Activated CD8-positive, alpha-beta memory T cell treated with anti-CD3 and anti-CD28 coated beads, Interleukin-2, amount 10 ng/mL, durations not matched to agents 7 days and 5 days (primary cell): ENCODE measurements around the gene ATMIN. TPM values are rescaled to one million over a fixed set of nuclear protein-coding genes. Genes with fewer than 3 reads are reported as not detected.

Experiments used
- ATAC-seq: fragments of 150-1000 bp; cut with Tn5 transposase; one replicate; pipeline ENCODE4 v1.10.0; 2021; ENCODE audit warnings: moderate library complexity
- CTCF ChIA-PET: fragments of 350-600 bp; sonication (Branson Sonifier 250); formaldehyde crosslinking; loops from one replicate; lab custom pipeline; 2021; ENCODE audit warnings: antibody characterized with exemption; lab: Charles Lee
- DNase-seq: peaks from one replicate; pipeline ENCODE4 v3.0.0-alpha.2; 2020
- H3K27ac Mint-ChIP-seq: one replicate; pipeline ENCODE4 v1.8.0; 2021; ENCODE audit warnings: mild to moderate bottlenecking, mixed read lengths
- H3K27me3 Mint-ChIP-seq: one replicate; pipeline ENCODE4 v1.8.0; 2021; ENCODE audit warnings: mixed read lengths
- H3K36me3 Mint-ChIP-seq: one replicate; pipeline ENCODE4 v1.8.0; 2021; ENCODE audit warnings: mild to moderate bottlenecking, mixed read lengths
- H3K4me1 Mint-ChIP-seq: one replicate; pipeline ENCODE4 v1.8.0; 2021; ENCODE audit warnings: mixed read lengths
- H3K4me3 Mint-ChIP-seq: one replicate; pipeline ENCODE4 v1.8.0; 2021; ENCODE audit warnings: mild to moderate bottlenecking, moderate library complexity, mixed read lengths
- H3K9me3 Mint-ChIP-seq: one replicate; pipeline ENCODE4 v1.8.0; 2022; ENCODE audit warnings: low read depth, mixed read lengths
- total RNA-seq, 2 experiments: library from RNA; stranded (reverse); gene quantifications; one replicate each; pipeline ENCODE4 v1.2.3, GENCODE V29; 2021

The ATMIN gene, protein sequence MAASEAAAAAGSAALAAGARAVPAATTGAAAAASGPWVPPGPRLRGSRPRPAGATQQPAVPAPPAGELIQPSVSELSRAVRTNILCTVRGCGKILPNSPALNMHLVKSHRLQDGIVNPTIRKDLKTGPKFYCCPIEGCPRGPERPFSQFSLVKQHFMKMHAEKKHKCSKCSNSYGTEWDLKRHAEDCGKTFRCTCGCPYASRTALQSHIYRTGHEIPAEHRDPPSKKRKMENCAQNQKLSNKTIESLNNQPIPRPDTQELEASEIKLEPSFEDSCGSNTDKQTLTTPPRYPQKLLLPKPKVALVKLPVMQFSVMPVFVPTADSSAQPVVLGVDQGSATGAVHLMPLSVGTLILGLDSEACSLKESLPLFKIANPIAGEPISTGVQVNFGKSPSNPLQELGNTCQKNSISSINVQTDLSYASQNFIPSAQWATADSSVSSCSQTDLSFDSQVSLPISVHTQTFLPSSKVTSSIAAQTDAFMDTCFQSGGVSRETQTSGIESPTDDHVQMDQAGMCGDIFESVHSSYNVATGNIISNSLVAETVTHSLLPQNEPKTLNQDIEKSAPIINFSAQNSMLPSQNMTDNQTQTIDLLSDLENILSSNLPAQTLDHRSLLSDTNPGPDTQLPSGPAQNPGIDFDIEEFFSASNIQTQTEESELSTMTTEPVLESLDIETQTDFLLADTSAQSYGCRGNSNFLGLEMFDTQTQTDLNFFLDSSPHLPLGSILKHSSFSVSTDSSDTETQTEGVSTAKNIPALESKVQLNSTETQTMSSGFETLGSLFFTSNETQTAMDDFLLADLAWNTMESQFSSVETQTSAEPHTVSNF
- 10 to 100 TPM; 20.9 to 27.5 TPM for total RNA-seq

DNA sequence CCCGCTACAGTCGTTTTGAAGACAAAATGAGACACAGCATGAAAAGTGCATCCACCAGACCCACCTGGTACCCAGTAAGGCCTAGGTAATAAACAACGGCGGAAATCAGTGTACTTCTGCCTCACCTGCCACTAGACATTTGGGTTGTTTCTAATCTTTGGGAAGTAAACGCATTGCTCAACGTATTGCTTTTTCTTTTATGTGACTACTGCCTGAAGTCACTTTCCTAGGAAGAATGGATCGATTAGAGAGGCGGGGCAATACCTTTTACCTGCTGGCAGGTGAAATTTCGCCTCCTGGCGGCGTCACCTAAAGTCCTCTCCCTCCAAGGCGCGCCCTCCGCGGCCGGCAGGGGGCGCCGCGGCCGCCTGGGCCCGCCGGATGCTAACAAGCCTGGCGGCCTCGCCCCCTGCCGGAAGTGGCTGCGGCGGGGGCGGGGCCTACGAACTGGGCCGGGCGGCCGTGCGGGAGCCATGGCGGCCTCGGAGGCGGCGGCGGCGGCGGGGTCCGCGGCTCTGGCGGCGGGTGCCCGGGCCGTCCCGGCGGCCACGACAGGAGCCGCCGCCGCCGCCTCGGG lies at the start of gene ATMIN:
ATMIN (plus strand) TSS at position 445 of the 577 bp plus-strand sequence; CDS start at position 474, 29 bp downstream.
- ATAC-seq, result peak; percentile 97
- peaks cover 19% of the 10 kb centered on the region for H3K36me3 Mint-ChIP-seq
- peak within 1 kb of the TSS; percentile 65 for H3K27ac Mint-ChIP-seq
- CTCF ChIA-PET, result interaction anchor here (0.6 to 6.0 kb wide), 43 partner anchors 10 to 854 kb away, joined by 3 to 54 read pairs (median 5); partner anchors contain the start of genes C16orf46, CENPN, CMC2 and GAN
- peak within 1 kb of the TSS; percentile 79 for H3K4me3 Mint-ChIP-seq
- peak; percentile 87 for DNase-seq
- no peaks in the 10 kb centered on the region for H3K9me3 Mint-ChIP-seq
- H3K4me1 Mint-ChIP-seq, result peaks cover 20% of the 10 kb centered on the region
- H3K27me3 Mint-ChIP-seq, result no peaks in the 10 kb centered on the region

DNA sequence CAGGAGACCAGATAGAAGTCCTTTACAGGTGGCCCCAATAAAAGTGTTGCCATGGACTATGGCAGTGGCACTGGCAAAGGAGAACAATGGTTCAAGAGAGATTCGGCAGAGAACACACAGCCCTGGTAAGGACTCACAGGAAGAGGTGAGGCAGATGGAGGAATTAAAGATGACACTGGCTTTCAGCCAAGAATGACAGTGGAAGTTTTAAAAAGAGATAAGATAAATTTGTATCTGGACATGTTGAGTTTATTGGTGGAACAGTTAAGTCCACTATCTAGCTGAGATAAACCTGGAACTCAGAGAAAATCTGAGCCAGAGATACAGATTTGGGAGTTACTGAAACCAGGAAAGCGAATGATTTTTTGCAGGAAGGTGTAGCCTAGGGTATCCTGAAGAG lies 49.1 kb upstream of the ATMIN start:
- ATAC-seq, result no peak
- no peak for DNase-seq
- Mint-ChIP-seq H3K27ac (no peak overlapping the region), H3K4me3 (no peak overlapping the region), H3K36me3 (peaks cover 24% of the 10 kb centered on the region), H3K4me1 (peaks cover 25% of the 10 kb centered on the region), H3K9me3 (no peaks in the 10 kb centered on the region), H3K27me3 (no peaks in the 10 kb centered on the region)
- CTCF ChIA-PET, result interaction anchor here (1.9 kb wide), 1 partner anchor 9 kb away, joined by 5 read pairs; no protein-coding TSS in a partner anchor

DNA sequence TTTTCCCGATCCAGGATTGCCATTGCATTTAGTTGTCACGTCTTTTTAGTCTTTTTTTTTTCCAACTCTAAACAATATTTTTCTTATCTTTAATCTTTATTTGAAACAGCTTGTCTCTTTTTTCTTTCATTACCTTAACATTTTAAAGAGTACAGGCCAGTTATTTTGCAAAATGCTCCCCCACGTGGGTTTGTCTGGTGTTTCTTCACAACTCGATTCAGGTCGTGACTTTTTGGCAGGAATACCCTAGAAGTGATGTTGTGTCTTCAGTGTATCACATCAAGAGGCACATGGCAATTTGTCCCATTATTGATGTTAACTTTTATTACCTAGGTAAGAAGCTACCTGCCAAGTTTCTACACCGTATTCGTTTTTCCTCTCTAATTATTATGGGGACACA lies 46.9 kb upstream of the ATMIN start:
- CTCF ChIA-PET, result interaction anchor here (1.8 kb wide), 1 partner anchor 16 kb away, joined by 5 read pairs; no protein-coding TSS in a partner anchor
- peaks cover 29% of the 10 kb centered on the region for H3K36me3 Mint-ChIP-seq
- DNase-seq (no peak), ATAC-seq (no peak)
- H3K4me1 Mint-ChIP-seq, result peaks cover 30% of the 10 kb centered on the region
- H3K27me3 Mint-ChIP-seq, result no peaks in the 10 kb centered on the region
- H3K27ac Mint-ChIP-seq, result no peak overlapping the region
- no peak overlapping the region for H3K4me3 Mint-ChIP-seq
- H3K9me3 Mint-ChIP-seq, result no peaks in the 10 kb centered on the region

DNA sequence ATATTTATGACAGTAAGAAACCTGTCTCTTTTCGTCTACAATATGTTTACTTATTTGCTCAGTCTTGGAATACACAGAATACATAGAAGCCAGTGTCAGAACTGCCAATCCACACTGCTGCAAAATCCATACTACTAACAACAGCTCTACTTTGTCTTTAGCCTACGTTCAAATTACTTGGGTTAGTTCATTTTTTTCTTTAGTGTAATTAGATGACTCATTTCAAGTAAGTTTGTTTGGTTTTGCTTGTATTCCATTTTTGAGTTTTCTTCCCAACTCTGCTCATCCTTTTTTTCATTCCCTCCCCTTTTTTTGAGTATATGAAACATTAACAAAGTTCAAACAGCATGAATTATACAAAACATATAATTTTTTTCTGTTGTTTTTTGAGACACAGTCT lies 45.8 kb upstream of the ATMIN start:
- no peak overlapping the region for H3K4me3 Mint-ChIP-seq
- ATAC-seq, result no peak
- no peak overlapping the region for H3K27ac Mint-ChIP-seq
- no peak for DNase-seq
- H3K36me3 Mint-ChIP-seq, result peaks cover 37% of the 10 kb centered on the region
- peaks cover 40% of the 10 kb centered on the region for H3K4me1 Mint-ChIP-seq
- no peaks in the 10 kb centered on the region for H3K9me3 Mint-ChIP-seq
- CTCF ChIA-PET, result no interaction called here
- H3K27me3 Mint-ChIP-seq, result no peaks in the 10 kb centered on the region

DNA sequence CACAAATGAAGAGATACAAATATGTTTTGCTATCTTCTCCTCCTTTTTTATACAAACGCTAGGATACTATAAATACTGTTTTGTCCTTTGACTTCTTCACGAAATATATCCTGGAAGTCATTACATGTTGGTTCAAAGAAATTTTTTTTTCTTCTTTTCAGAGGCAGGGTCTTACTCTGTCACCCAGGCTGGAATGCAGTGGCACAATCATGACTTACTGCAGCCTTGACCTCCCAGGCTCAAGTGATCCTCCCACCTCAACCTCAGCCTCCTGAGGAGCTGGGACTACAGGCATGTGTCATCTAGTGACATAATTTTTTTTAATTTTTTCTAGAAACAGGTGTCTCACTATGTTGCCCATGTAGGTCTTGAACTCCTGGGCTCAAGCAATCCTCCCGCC lies 45.1 kb upstream of the ATMIN start:
- Mint-ChIP-seq H3K4me3 (no peak overlapping the region), H3K4me1 (peaks cover 37% of the 10 kb centered on the region), H3K9me3 (no peaks in the 10 kb centered on the region), H3K27ac (no peak overlapping the region), H3K27me3 (no peaks in the 10 kb centered on the region), H3K36me3 (peaks cover 41% of the 10 kb centered on the region)
- CTCF ChIA-PET, result interaction anchor here (0.6 kb wide), 1 partner anchor 14 kb away, joined by 3 read pairs; no protein-coding TSS in a partner anchor
- ATAC-seq (no peak), DNase-seq (no peak)

DNA sequence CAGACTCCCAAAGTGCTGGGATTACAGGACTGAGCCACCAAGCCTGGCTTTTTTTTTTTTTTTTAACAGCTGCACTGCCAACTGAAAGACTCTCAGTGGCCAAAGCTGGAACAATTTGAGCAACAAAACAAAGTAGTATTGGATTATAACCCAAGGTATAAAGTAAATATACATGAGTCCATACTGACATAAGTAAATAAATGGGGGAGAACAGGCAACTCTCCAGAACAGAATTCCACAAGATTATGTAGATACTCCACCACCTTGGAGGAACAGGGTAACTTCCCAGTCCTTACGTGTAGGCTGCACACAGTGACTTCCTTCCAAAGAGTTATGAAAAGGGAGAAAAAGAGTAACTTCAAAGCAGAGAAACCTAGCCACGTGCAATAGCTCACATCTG lies 44.7 kb upstream of the ATMIN start:
- no peak for ATAC-seq
- peaks cover 38% of the 10 kb centered on the region for H3K4me1 Mint-ChIP-seq

DNA sequence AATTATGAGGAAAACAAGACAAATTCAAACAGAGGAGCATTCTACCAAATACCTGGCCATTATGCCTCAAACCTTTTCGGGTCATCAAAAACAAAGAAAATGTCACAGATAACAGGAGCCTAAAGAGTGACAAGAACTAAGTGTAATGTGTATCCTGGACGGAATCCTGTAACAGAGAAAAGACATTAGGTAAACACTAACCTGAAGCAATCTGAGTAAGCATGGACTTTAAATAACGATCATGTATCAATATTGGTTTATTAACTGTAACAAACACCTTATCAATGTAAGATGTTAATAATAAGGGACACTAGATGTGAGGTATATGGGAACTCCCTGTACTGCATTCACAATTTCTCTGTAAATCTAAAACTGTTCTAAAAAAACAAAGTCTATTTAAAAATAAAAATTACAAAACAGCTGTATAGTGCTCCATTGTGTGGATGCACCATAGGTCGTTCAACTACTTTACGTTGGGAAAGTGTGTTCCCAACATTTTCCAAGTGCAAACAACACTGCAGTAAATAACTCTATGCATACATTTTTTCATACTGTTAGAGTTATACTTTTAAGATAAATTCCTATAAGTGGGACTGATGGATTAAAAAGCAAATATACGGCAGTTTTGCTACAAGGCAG lies 43.7 kb upstream of the ATMIN start:
- H3K27me3 Mint-ChIP-seq, result no peaks in the 10 kb centered on the region
- DNase-seq (no peak), ATAC-seq (no peak)
- H3K4me3 Mint-ChIP-seq, result no peak overlapping the region
- H3K27ac Mint-ChIP-seq, result no peak overlapping the region
- peaks cover 44% of the 10 kb centered on the region for H3K36me3 Mint-ChIP-seq
- CTCF ChIA-PET, result interaction anchor here (3.9 kb wide), 1 partner anchor 13 kb away, joined by 20 read pairs; no protein-coding TSS in a partner anchor
- no peaks in the 10 kb centered on the region for H3K9me3 Mint-ChIP-seq
- peaks cover 38% of the 10 kb centered on the region for H3K4me1 Mint-ChIP-seq

More for the DNA sequence above, 44.7 kb upstream of the ATMIN start:
- Mint-ChIP-seq H3K36me3 (peaks cover 41% of the 10 kb centered on the region), H3K27ac (no peak overlapping the region), H3K9me3 (no peaks in the 10 kb centered on the region), H3K27me3 (no peaks in the 10 kb centered on the region), H3K4me3 (no peak overlapping the region)
- no peak for DNase-seq
- CTCF ChIA-PET, result interaction anchor here (0.6 kb wide), 1 partner anchor 13 kb away, joined by 3 read pairs; no protein-coding TSS in a partner anchor

DNA sequence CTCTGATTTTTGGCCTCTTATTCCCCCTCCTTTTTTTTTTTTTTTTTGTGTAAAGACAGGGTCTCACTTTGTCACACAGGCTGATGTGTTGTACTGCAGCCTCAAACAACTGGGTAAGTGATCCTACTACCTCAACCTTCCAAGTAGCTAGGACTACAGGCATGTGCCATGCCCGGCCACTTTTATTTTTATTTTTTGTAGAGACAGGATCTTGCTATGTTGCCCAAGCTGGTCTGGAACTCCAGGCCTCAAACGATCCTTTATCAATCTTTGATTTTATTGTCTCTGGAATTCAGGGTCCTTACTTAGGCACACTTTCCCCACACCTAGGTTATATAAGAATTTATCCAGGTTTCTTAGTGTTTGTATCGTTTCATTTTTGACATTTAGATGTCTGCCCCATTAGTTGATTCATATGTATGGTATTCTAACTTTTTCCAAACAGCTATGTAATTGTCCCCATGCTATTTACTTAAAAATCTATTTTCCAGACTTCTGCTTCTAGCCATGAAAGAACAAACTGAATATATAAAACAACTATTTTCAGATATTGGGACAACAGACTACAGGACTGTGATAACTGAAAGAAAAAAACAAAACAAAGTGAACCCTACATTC lies 42.9 kb upstream of the ATMIN start:
- Mint-ChIP-seq H3K4me3 (no peak overlapping the region), H3K27ac (no peak overlapping the region), H3K27me3 (no peaks in the 10 kb centered on the region), H3K36me3 (peaks cover 41% of the 10 kb centered on the region), H3K4me1 (peaks cover 41% of the 10 kb centered on the region), H3K9me3 (no peaks in the 10 kb centered on the region)
- DNase-seq (no peak), ATAC-seq (no peak)
- CTCF ChIA-PET, result interaction anchor here (3.9 kb wide), 1 partner anchor 12 kb away, joined by 20 read pairs; no protein-coding TSS in a partner anchor

DNA sequence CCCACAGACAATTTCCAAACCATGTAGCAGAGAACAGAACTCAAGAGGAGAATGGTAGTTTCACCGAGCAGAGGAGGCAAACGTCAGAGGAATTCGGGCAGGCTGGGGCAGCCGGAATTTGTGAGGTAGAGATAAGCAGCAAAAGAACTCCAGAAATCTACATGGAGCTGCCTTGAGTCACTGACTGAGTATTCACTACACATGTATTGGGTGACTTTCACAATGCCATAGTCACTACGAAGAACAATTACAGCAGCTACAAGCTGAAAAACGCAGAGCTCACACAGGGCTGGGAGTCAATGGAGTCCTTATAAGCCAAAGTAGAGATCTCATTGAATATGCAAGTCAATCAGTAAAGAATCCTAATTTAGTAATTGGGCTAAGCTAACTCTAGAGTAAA lies 42.3 kb upstream of the ATMIN start:
- DNase-seq, result no peak
- Mint-ChIP-seq H3K9me3 (no peaks in the 10 kb centered on the region), H3K4me1 (peaks cover 46% of the 10 kb centered on the region), H3K27ac (no peak overlapping the region), H3K27me3 (no peaks in the 10 kb centered on the region), H3K4me3 (no peak overlapping the region), H3K36me3 (peaks cover 42% of the 10 kb centered on the region)
- CTCF ChIA-PET, result interaction anchor here (3.9 kb wide), 1 partner anchor 11 kb away, joined by 20 read pairs; no protein-coding TSS in a partner anchor
- no peak for ATAC-seq

DNA sequence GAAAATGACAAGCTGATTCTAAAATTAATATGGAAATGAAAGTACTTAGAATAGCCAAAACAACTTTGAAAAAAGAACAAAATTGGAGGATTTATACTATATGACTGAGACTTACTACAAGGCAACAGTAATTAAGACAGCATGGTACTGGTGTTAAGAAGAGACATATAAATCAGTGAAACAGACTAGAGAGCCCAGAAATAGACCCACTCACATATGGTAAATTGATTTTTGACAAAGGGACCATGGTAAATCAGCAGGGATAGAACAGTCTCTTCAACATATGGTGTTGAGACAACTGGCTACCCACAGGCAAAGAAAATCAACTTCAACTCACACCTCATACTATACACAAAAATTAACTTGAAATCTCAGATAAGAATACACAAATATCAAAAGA lies 41.8 kb upstream of the ATMIN start:
- CTCF ChIA-PET, result interaction anchor here (3.9 kb wide), 1 partner anchor 11 kb away, joined by 20 read pairs; no protein-coding TSS in a partner anchor
- H3K4me1 Mint-ChIP-seq, result peaks cover 52% of the 10 kb centered on the region
- no peaks in the 10 kb centered on the region for H3K9me3 Mint-ChIP-seq
- no peak overlapping the region for H3K27ac Mint-ChIP-seq
- no peak for DNase-seq
- no peak overlapping the region for H3K4me3 Mint-ChIP-seq
- H3K27me3 Mint-ChIP-seq, result no peaks in the 10 kb centered on the region
- H3K36me3 Mint-ChIP-seq, result peaks cover 44% of the 10 kb centered on the region
- no peak for ATAC-seq

DNA sequence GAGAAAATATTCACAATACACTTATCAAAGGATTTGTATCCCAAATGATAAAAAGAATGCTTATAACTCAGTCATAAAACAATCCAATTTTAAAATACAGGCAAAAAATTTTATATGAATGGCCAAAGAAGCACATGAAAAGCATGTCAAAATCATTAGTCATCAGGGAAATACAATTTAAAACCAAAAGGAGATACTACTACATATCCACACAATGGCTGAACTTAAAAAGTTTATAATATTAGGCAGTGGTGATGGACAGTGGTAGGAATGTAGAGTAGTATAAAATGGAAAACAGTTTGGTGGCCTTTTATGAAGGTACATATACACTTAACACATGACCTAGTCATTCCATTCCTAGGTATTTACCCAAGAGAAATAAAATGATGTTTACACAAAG lies 41.2 kb upstream of the ATMIN start:
- no peak for DNase-seq
- Mint-ChIP-seq H3K4me3 (no peak overlapping the region), H3K27ac (no peak overlapping the region), H3K9me3 (no peaks in the 10 kb centered on the region), H3K36me3 (peaks cover 49% of the 10 kb centered on the region), H3K27me3 (no peaks in the 10 kb centered on the region), H3K4me1 (peaks cover 58% of the 10 kb centered on the region)
- no peak for ATAC-seq
- CTCF ChIA-PET, result interaction anchor here (3.9 kb wide), 1 partner anchor 10 kb away, joined by 20 read pairs; no protein-coding TSS in a partner anchor

DNA sequence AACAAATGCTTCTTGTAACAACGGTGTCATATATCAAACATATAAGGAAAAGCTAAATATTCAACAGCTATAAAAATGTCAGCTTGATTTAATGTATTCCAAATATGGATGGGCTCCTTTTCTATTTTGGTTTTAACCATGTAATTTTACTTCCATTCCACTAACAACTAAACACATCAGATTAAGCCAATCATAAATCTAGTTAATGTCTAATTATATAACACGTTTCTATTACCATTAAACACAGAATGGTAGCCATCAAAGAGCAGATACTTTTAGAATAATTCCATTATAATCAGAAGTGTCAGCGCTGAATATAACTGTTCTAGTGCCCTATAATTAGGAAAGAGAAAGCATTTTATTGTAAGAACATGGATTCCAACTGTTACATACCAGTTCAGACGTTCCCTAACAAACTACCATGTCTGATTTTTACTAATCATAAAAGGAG lies 38.9 kb upstream of the ATMIN start:
- CTCF ChIA-PET, result interaction anchor here (0.9 kb wide), 2 partner anchors 8 to 39 kb away, joined by 3 to 4 read pairs; partner anchors contain the start of gene ATMIN
- peak overlapping the region; percentile 95 for H3K27ac Mint-ChIP-seq
- peak; percentile 51 for ATAC-seq
- peaks cover 54% of the 10 kb centered on the region for H3K36me3 Mint-ChIP-seq
- no peaks in the 10 kb centered on the region for H3K9me3 Mint-ChIP-seq
- H3K27me3 Mint-ChIP-seq, result no peaks in the 10 kb centered on the region
- H3K4me1 Mint-ChIP-seq, result peaks cover 64% of the 10 kb centered on the region
- H3K4me3 Mint-ChIP-seq, result peak overlapping the region; percentile 79
- DNase-seq, result no peak
